DND-41 (cell line): ENCODE results near the gene NTM.

Experiments used
- EZH2 ChIP-seq: IDR thresholded peaks from 3 replicates; pipeline ENCODE4 v1.6.1; 2012; ENCODE audit warnings: borderline replicate concordance, low read depth, mild to moderate bottlenecking, moderate library complexity, low read length, inconsistent platforms; ENCODE audit not compliant: severe bottlenecking
- TF ChIP-seq, protein P1 (sequence below): IDR thresholded peaks from 2 replicates; pipeline ENCODE4 v1.5.1; 2012; ENCODE audit warnings: borderline replicate concordance, low read length, moderate library complexity, mild to moderate bottlenecking; ENCODE audit not compliant: poor library complexity, severe bottlenecking; ENCODE audit errors: extremely low read depth

DNA sequence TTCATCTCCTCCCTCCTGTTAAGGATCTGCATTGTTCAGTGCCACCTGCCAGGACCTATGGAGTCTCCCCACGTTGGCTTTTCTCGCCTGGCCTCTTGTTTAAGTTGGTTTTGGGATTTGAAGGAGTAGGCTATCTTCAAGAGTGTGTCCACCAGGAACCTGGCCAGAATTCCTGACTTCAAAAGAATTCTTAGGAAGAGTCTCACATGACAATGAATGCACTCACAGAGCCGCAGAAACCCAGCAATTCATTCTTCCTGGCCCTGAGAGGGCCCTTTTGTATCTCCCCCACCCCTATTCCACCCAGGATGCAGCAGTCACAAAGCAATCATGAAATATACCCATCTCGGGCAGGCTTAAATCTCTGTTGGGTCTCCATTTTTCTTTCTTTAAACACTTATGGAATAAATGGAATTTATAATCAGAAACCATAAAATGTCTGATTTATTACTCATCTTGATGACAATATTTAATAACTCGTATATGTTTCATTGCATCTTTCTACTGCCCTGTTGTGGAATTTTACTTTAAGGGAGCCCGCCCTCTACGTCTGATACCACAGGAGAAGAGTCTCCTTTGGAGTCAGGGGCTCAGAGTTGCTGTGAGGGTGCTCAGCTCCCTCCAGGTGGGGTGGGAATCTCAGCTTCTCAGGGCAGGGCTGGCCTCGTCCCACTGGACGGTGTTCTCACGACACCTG is 507.0 kb downstream of the NTM start:
- TF ChIP-seq, protein P1, sequence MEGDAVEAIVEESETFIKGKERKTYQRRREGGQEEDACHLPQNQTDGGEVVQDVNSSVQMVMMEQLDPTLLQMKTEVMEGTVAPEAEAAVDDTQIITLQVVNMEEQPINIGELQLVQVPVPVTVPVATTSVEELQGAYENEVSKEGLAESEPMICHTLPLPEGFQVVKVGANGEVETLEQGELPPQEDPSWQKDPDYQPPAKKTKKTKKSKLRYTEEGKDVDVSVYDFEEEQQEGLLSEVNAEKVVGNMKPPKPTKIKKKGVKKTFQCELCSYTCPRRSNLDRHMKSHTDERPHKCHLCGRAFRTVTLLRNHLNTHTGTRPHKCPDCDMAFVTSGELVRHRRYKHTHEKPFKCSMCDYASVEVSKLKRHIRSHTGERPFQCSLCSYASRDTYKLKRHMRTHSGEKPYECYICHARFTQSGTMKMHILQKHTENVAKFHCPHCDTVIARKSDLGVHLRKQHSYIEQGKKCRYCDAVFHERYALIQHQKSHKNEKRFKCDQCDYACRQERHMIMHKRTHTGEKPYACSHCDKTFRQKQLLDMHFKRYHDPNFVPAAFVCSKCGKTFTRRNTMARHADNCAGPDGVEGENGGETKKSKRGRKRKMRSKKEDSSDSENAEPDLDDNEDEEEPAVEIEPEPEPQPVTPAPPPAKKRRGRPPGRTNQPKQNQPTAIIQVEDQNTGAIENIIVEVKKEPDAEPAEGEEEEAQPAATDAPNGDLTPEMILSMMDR: no peak
- no peak for TF ChIP-seq EZH2
